Naive thymus-derived CD4-positive, alpha-beta T cell (primary cell): ENCODE measurements around the gene ARMC9. TPM values are rescaled to one million over a fixed set of nuclear protein-coding genes. Genes with fewer than 3 reads are reported as not detected.
A peak's percentile ranks its signal among the peaks of the same experiment; 100 is the strongest.

Experiments
- ATAC-seq: fragments of 150-1000 bp; cut with Tn5 transposase; 2 replicates; pipeline ENCODE4 v1.10.0; 2021; ENCODE audit warnings: mild to moderate bottlenecking, moderate library complexity
- CTCF ChIA-PET: fragments of 350-600 bp; sonication (Branson Sonifier 250); formaldehyde crosslinking; loops from one replicate; lab custom pipeline; 2021; ENCODE audit warnings: antibody characterized with exemption; lab: Charles Lee
- POLR2A ChIA-PET: fragments of 350-600 bp; sonication (Branson Sonifier 250); formaldehyde crosslinking; loops from one replicate; lab custom pipeline; 2021; ENCODE audit warnings: antibody characterized with exemption, inconsistent platforms; lab: Charles Lee
- DNase-seq, 9 donors: peaks; one replicate each; pipeline versions ENCODE4 v3.0.0 to v3.0.0-alpha.2; 2020 to 2022; ENCODE audit warnings: mixed read lengths in 1 of 9
- H3K27ac ChIP-seq: one replicate; pipeline ENCODE4 v1.7.0; 2013; ENCODE audit warnings: mild to moderate bottlenecking, low read depth, low read length, moderate library complexity
- H3K27me3 ChIP-seq, 2 donors: one replicate each; pipeline ENCODE4 v1.7.0; 2013; ENCODE audit warnings: low read length in 2 of 2, mild to moderate bottlenecking in 2 of 2, moderate library complexity in 2 of 2; ENCODE audit not compliant: control insufficient read depth in 2 of 2, insufficient read depth in 2 of 2
- H3K36me3 ChIP-seq, 3 experiments: 1 replicate in 2 of 3; 2 replicates in 1 of 3; pipeline ENCODE4 v1.7.0; 2013; ENCODE audit warnings: low read length in 3 of 3, mild to moderate bottlenecking in 3 of 3, moderate library complexity in 1 of 3; ENCODE audit not compliant: insufficient read depth in 3 of 3, control insufficient read depth in 2 of 3
- H3K4me1 ChIP-seq, 2 donors: one replicate each; pipeline ENCODE4 v1.7.0; 2013; ENCODE audit warnings: low read length in 2 of 2, mild to moderate bottlenecking in 2 of 2, moderate library complexity in 1 of 2; ENCODE audit not compliant: control insufficient read depth in 2 of 2, insufficient read depth in 2 of 2
- H3K4me3 ChIP-seq: 2 replicates; pipeline ENCODE4 v1.7.0; 2013; ENCODE audit warnings: mild to moderate bottlenecking, low read length
- H3K9me3 ChIP-seq, 3 experiments: 1 replicate in 2 of 3; 2 replicates in 1 of 3; pipeline ENCODE4 v1.7.0; 2013; ENCODE audit warnings: low read length in 3 of 3; ENCODE audit not compliant: control insufficient read depth in 2 of 3
- H3K27ac Mint-ChIP-seq, 9 donors: one replicate each; pipeline ENCODE4 v1.8.0; 2020 to 2022; ENCODE audit warnings: mixed read lengths in 9 of 9, mild to moderate bottlenecking in 8 of 9, moderate library complexity in 5 of 9, inconsistent platforms in 2 of 9
- H3K27me3 Mint-ChIP-seq, 5 donors: one replicate each; pipeline ENCODE4 v1.8.0; 2021 to 2022; ENCODE audit warnings: mixed read lengths in 5 of 5, mild to moderate bottlenecking in 1 of 5
- H3K36me3 Mint-ChIP-seq, 5 donors: one replicate each; pipeline ENCODE4 v1.8.0; 2020 to 2022; ENCODE audit warnings: mixed read lengths in 5 of 5, mild to moderate bottlenecking in 3 of 5, inconsistent platforms in 1 of 5
- H3K4me1 Mint-ChIP-seq, 7 donors: one replicate each; pipeline ENCODE4 v1.8.0; 2020 to 2022; ENCODE audit warnings: mixed read lengths in 7 of 7, mild to moderate bottlenecking in 3 of 7, inconsistent platforms in 1 of 7
- H3K4me3 Mint-ChIP-seq, 10 donors: one replicate each; pipeline ENCODE4 v1.8.0; 2020 to 2022; ENCODE audit warnings: mild to moderate bottlenecking in 10 of 10, mixed read lengths in 10 of 10, moderate library complexity in 6 of 10, inconsistent platforms in 2 of 10
- H3K9me3 Mint-ChIP-seq, 11 donors: one replicate each; pipeline ENCODE4 v1.8.0; 2020 to 2022; ENCODE audit warnings: mixed read lengths in 11 of 11, mild to moderate bottlenecking in 4 of 11, inconsistent platforms in 1 of 11, moderate library complexity in 1 of 11
- intact Hi-C, 2 donors: fragments of 100-400 bp; cut with micrococcal nuclease; formaldehyde crosslinking; loops; one replicate each; pipeline ENCODE4 v1.15.1; 2023
- polyA plus RNA-seq, 2 donors: library from polyadenylated mRNA; unstranded; fragments of 300-500 nt; fragmentation: Illumina TruSeq; gene quantifications; one replicate each; pipeline ENCODE4 v1.2.3, GENCODE V29; 2021
- total RNA-seq, 6 experiments: library from RNA in 5 of 6; stranded (reverse) in 5 of 6; gene quantifications; 1 replicate in 5 of 6; 2 replicates in 1 of 6; pipeline ENCODE4 v1.2.3 and lab custom pipeline; 2021 to 2026

ARMC9 gene
- total and polyA plus RNA-seq, 7 experiments from 2014 or later: 0.45 to 2.0 (median 0.85) TPM

- Histone ChIP-seq H3K36me3 (no peaks in the 10 kb centered on the region), H3K4me3 (no peak overlapping the region), H3K9me3 (peaks cover 0 to 7% (median 0%) of the 10 kb centered on the region in 3 experiments), H3K27me3 (peaks cover 4 to 8% of the 10 kb centered on the region in 2 donors), H3K4me1 (peaks cover 0 to 9% of the 10 kb centered on the region in 2 donors), H3K27ac (no peak overlapping the region)
- Mint-ChIP-seq H3K27me3 (peaks cover 17 to 54% (median 37%) of the 10 kb centered on the region in 5 donors), H3K36me3 (peaks cover 0 to 12% (median 5%) of the 10 kb centered on the region in 5 donors), H3K4me1 (peaks cover 0 to 7% (median 5%) of the 10 kb centered on the region in 7 donors), H3K9me3 (peaks cover 0 to 14% (median 4%) of the 10 kb centered on the region in 11 donors), H3K27ac (peak overlapping the region in 1 of 9 donors; percentile 65), H3K4me3 (no peak overlapping the region)
- no peak for DNase-seq
- no peak for ATAC-seq
- intact Hi-C loops: no loop called here
- ChIA-PET POLR2A (no interaction called here), CTCF (no interaction called here)
Measured at GRCh38 chr2:231415029-231415428, 216.6 kb downstream of the ARMC9 start.

- ChIA-PET CTCF (interaction anchor here (1.1 kb wide), 1 partner anchor 10 kb away, joined by 5 read pairs; no protein-coding TSS in a partner anchor), POLR2A (no interaction called here)
- Histone ChIP-seq H3K27me3 (peaks cover 0 to 3% of the 10 kb centered on the region in 2 donors), H3K4me1 (no peaks in the 10 kb centered on the region), H3K9me3 (no peaks in the 10 kb centered on the region), H3K4me3 (no peak overlapping the region), H3K36me3 (no peaks in the 10 kb centered on the region), H3K27ac (no peak overlapping the region)
- H3K4me1 Mint-ChIP-seq: no peaks in the 10 kb centered on the region
- H3K9me3 Mint-ChIP-seq: no peaks in the 10 kb centered on the region
- H3K27me3 Mint-ChIP-seq: peaks cover 3 to 27% (median 13%) of the 10 kb centered on the region in 5 donors
- DNase-seq (no peak), ATAC-seq (no peak)
- intact Hi-C loops: no loop called here
- no peak overlapping the region for H3K4me3 Mint-ChIP-seq
- no peak overlapping the region for H3K27ac Mint-ChIP-seq
- no peaks in the 10 kb centered on the region for H3K36me3 Mint-ChIP-seq
Measured at GRCh38 chr2:231418820-231419640, 220.6 kb downstream of the ARMC9 start.

- ChIA-PET POLR2A (no interaction called here), CTCF (interaction anchor here (0.6 kb wide), 1 partner anchor 278 kb away, joined by 4 read pairs; no protein-coding TSS in a partner anchor)
- Histone ChIP-seq H3K27ac (no peak overlapping the region), H3K4me3 (no peak overlapping the region), H3K36me3 (no peaks in the 10 kb centered on the region), H3K27me3 (no peaks in the 10 kb centered on the region), H3K9me3 (no peaks in the 10 kb centered on the region), H3K4me1 (peaks cover 0 to 8% of the 10 kb centered on the region in 2 donors)
- ATAC-seq (no peak), DNase-seq (no peak)
- Mint-ChIP-seq H3K36me3 (no peaks in the 10 kb centered on the region), H3K27ac (no peak overlapping the region), H3K4me3 (no peak overlapping the region), H3K9me3 (no peaks in the 10 kb centered on the region), H3K27me3 (peaks cover 0 to 13% (median 4%) of the 10 kb centered on the region in 5 donors), H3K4me1 (peaks cover 0 to 4% (median 0%) of the 10 kb centered on the region in 7 donors)
- intact Hi-C loops: no loop called here
Measured at GRCh38 chr2:231421051-231421580, 222.7 kb downstream of the ARMC9 start.

- ATAC-seq (no peak), DNase-seq (no peak)
- H3K27ac Mint-ChIP-seq: no peak overlapping the region
- peaks cover 0 to 13% (median 4%) of the 10 kb centered on the region in 5 donors for H3K27me3 Mint-ChIP-seq
- no peaks in the 10 kb centered on the region for H3K9me3 Mint-ChIP-seq
- Histone ChIP-seq H3K4me3 (no peak overlapping the region), H3K27me3 (no peaks in the 10 kb centered on the region), H3K27ac (no peak overlapping the region), H3K9me3 (no peaks in the 10 kb centered on the region), H3K36me3 (no peaks in the 10 kb centered on the region), H3K4me1 (peaks cover 0 to 15% of the 10 kb centered on the region in 2 donors)
- CTCF ChIA-PET: no interaction called here
- POLR2A ChIA-PET: no interaction called here
- peaks cover 0 to 6% (median 0%) of the 10 kb centered on the region in 7 donors for H3K4me1 Mint-ChIP-seq
- no peak overlapping the region for H3K4me3 Mint-ChIP-seq
- intact Hi-C loops: no loop called here
- no peaks in the 10 kb centered on the region for H3K36me3 Mint-ChIP-seq
Measured at GRCh38 chr2:231422056-231422455, 223.6 kb downstream of the ARMC9 start.

- H3K4me3 Mint-ChIP-seq: no peak overlapping the region
- H3K9me3 Mint-ChIP-seq: no peaks in the 10 kb centered on the region
- H3K27me3 Mint-ChIP-seq: peaks cover 0 to 13% (median 4%) of the 10 kb centered on the region in 5 donors
- no peak for ATAC-seq
- no peaks in the 10 kb centered on the region for H3K36me3 Mint-ChIP-seq
- H3K36me3 ChIP-seq: no peaks in the 10 kb centered on the region
- peaks cover 0 to 6% (median 0%) of the 10 kb centered on the region in 7 donors for H3K4me1 Mint-ChIP-seq
- intact Hi-C loops: no loop called here
- no peaks in the 10 kb centered on the region for H3K9me3 ChIP-seq
- H3K27me3 ChIP-seq: no peaks in the 10 kb centered on the region
- CTCF ChIA-PET: no interaction called here
- no peak overlapping the region for H3K4me3 ChIP-seq
- H3K27ac Mint-ChIP-seq: no peak overlapping the region
- DNase-seq: no peak
- peaks cover 0 to 15% of the 10 kb centered on the region in 2 donors for H3K4me1 ChIP-seq
- POLR2A ChIA-PET: no interaction called here
- H3K27ac ChIP-seq: no peak overlapping the region
Measured at GRCh38 chr2:231423176-231423575, 224.7 kb downstream of the ARMC9 start.
